Urinary bladder (tissue), 4 donors: ENCODE results near the gene CACNA2D1. TPM values are rescaled to one million over a fixed set of nuclear protein-coding genes. Genes with fewer than 3 reads are reported as not detected.
"Not testable (repeated sequence)": the region's sequence is repeated elsewhere in the genome, so short reads cannot be mapped to it uniquely, and the experiment has no call there.

Source experiments
- DNase-seq: peaks from one replicate; pipeline ENCODE4 v3.0.0-alpha.2; 2015; ENCODE audit errors: extremely low spot score
- H3K27ac ChIP-seq: one replicate; pipeline ENCODE4 v1.5.1; 2013; ENCODE audit warnings: low read depth, mild to moderate bottlenecking, moderate library complexity
- H3K36me3 ChIP-seq: one replicate; pipeline ENCODE4 v1.6.1; 2013; ENCODE audit warnings: mild to moderate bottlenecking, moderate library complexity; ENCODE audit not compliant: insufficient read depth
- H3K4me1 ChIP-seq: one replicate; pipeline ENCODE4 v1.6.1; 2013; ENCODE audit warnings: mild to moderate bottlenecking, moderate library complexity; ENCODE audit not compliant: insufficient read depth
- H3K4me3 ChIP-seq: one replicate; pipeline ENCODE4 v1.5.1; 2013; ENCODE audit warnings: low read depth, low read length
- WGBS: extraction: QIAGEN DNeasy Blood & Tissue Kit; methylation state at CpG from one replicate; pipeline ENCODE4 v1.1.7; 2013; 5-methylcytosine and 5-hydroxymethylcytosine counted together
- polyA plus RNA-seq: library from polyadenylated mRNA; stranded (reverse); fragments of 200-250 nt; gene quantifications from one replicate; pipeline ENCODE4 v1.2.3, GENCODE V29; 2013
- total RNA-seq: library from RNA; depleted of rRNA; stranded (reverse); fragments of >200 nt; gene quantifications from one replicate; pipeline ENCODE4 v1.2.3, GENCODE V29; 2014
- donor health status: healthy with polysubstance abuse.
- donor health status: healthy.

CACNA2D1 gene
- total and polyA plus RNA-seq, 2 donors, result 18.7 to 89.1 TPM

GRCh38 chr7:82158327-82158726 is 285.2 kb downstream of the CACNA2D1 start:
- Histone ChIP-seq H3K4me3 (no peak overlapping the region), H3K36me3 (no peaks in the 10 kb centered on the region), H3K27ac (no peak overlapping the region), H3K4me1 (no peaks in the 10 kb centered on the region)
- no peak for DNase-seq

GRCh38 chr7:82156893-82157292 is 286.7 kb downstream of the CACNA2D1 start:
- Histone ChIP-seq H3K27ac (no peak overlapping the region), H3K36me3 (no peaks in the 10 kb centered on the region), H3K4me3 (no peak overlapping the region), H3K4me1 (no peaks in the 10 kb centered on the region)
- no peak for DNase-seq
- WGBS, result 87% methylated on average over 1 of the region's 1 CpG

- WGBS, result 78% methylated on average over 3 of the region's 3 CpGs
- H3K4me1 ChIP-seq, result no peaks in the 10 kb centered on the region
Measured at GRCh38 chr7:82156168-82156567, 287.4 kb downstream of the CACNA2D1 start.

DNA sequence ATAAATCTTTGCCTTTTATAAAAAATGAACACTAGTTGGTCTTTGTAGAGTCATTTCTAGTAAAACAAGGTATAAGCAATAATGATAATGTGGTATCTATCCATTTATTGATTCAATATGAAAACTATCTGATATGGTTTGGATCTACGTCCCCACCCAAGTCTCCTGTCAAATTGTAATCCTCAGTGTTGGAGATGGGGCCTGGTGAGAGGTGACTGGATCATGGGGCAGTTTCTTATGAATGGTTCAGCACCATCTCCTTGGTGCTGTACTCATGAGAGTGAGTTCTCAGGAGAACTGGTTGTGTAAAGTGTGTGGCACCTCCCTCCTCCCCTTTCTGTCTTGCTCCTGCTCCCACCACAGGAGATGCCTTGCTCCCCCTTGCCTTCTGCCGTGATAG is 288.8 kb downstream of the CACNA2D1 start:
- WGBS, result 83% methylated on average over 2 of the region's 2 CpGs
- no peak overlapping the region for H3K27ac ChIP-seq
- no peaks in the 10 kb centered on the region for H3K36me3 ChIP-seq
- H3K4me1 ChIP-seq, result no peaks in the 10 kb centered on the region
- no peak overlapping the region for H3K4me3 ChIP-seq
- no peak for DNase-seq

More at GRCh38 chr7:82156168-82156567, 287.4 kb downstream of the CACNA2D1 start:
- H3K27ac ChIP-seq, result no peak overlapping the region
- DNase-seq, result no peak
- H3K36me3 ChIP-seq, result no peaks in the 10 kb centered on the region
- H3K4me3 ChIP-seq, result no peak overlapping the region

DNA sequence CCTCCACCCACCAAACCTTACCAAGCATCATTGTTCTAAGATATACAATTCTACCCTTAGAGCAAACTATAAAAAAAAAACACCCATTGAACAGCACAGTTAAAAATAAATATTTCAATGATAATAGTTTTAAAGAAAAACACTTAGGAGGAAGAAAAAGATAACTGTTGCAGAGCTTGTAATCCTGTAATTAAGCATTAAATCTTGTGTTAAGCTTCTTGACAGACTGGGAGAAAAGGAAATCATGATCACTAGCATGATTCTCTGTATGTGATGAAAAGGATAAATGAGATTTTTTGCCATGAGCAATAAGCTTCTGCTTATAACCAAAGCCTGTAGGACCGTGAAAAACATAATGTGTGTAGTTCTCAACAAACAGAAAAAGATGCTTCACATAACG is 289.8 kb downstream of the CACNA2D1 start:
- H3K36me3 ChIP-seq, result no peaks in the 10 kb centered on the region
- no peak overlapping the region for H3K4me3 ChIP-seq
- DNase-seq, result no peak
- 81% methylated on average over 2 of the region's 2 CpGs for WGBS
- H3K4me1 ChIP-seq, result no peaks in the 10 kb centered on the region
- H3K27ac ChIP-seq, result no peak overlapping the region

- Histone ChIP-seq H3K36me3 (no peaks in the 10 kb centered on the region), H3K27ac (no peak overlapping the region), H3K4me3 (no peak overlapping the region), H3K4me1 (no peaks in the 10 kb centered on the region)
- 95% methylated on average over 1 of the region's 1 CpG for WGBS
- DNase-seq, result no peak
Measured at GRCh38 chr7:82152858-82153257, 290.7 kb downstream of the CACNA2D1 start.

DNA sequence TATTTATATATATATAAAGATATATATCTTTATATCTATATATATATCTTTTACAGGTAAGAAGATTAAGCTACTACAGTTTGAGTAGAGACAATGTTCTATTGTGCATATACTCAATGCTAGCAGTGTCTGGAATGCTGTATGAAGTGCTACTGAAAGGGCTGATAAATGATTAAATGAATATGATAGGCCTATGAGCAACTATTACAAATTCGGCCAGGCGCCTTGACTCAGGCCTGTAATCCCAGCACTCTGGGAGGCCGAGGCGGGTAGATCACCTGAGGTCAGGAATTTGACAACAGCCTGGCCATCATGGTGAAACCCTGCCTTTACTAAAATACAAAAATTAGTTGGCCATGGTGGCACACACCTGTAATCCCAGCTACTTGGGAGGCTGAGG is 297.1 kb downstream of the CACNA2D1 start:
- Histone ChIP-seq H3K4me1 (no peaks in the 10 kb centered on the region), H3K36me3 (no peaks in the 10 kb centered on the region), H3K27ac (no peak overlapping the region), H3K4me3 (no peak overlapping the region)
- DNase-seq, result no peak
- over 99% methylated on average over 4 of the region's 4 CpGs for WGBS

DNA sequence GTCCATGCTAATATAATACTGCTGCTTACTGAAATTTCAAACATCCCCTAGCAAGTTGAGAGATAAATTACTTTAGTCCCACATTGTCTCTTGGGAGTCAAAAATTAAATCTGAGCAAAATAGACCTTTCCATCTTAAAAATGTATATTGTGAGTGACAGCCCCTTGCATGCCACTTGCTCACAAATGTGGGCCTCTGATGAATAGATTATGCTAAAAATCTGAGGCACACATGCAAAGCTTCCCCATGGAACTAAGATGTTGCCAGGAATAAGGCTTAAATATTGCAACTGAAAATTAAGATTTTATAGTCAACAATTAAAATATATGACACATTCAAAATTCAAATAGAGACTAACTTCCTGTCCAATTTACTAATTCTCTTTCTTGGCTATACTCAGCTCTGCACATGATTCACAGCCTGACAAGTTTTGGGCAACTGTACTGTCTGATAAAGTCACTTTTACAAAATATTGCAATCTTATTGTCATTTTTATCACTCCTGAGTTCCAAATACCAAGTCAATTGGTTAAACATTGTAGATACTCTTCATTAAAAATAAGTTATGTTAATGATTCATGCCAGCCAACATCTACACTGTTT is 301.2 kb downstream of the CACNA2D1 start:
- Histone ChIP-seq H3K4me1 (no peaks in the 10 kb centered on the region), H3K36me3 (no peaks in the 10 kb centered on the region), H3K27ac (no peak overlapping the region), H3K4me3 (no peak overlapping the region)
- DNase-seq, result no peak

- Histone ChIP-seq H3K4me3 (no peak overlapping the region), H3K4me1 (no peaks in the 10 kb centered on the region), H3K27ac (no peak overlapping the region), H3K36me3 (no peaks in the 10 kb centered on the region)
- no peak for DNase-seq
- 89% methylated on average over 7 of the region's 7 CpGs for WGBS
Measured at GRCh38 chr7:82141427-82141826, 302.1 kb downstream of the CACNA2D1 start.

DNA sequence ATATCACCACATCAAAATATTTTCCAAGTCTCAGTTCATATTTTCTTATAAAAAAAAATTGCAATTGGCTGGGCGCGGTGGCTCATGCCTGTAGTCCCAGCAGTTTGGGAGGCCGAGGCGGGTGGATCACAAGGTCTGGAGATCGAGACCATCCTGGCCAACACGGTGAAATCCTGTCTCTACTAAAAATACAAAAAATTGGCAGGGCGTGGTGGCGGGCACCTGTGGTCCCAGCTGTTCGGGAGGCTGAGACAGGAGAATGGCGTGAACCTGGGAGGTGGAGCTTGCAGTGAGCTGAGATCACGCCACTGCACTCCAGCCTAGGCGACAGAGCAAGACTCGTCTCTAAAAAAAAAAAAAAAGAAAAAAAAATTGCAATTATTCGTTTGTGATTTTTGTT is 303.0 kb downstream of the CACNA2D1 start:
- H3K27ac ChIP-seq, H3K4me3 ChIP-seq, H3K4me1 ChIP-seq, DNase-seq, H3K36me3 ChIP-seq: not testable (repeated sequence)
- WGBS, result 96% methylated on average over 14 of the region's 14 CpGs

DNA sequence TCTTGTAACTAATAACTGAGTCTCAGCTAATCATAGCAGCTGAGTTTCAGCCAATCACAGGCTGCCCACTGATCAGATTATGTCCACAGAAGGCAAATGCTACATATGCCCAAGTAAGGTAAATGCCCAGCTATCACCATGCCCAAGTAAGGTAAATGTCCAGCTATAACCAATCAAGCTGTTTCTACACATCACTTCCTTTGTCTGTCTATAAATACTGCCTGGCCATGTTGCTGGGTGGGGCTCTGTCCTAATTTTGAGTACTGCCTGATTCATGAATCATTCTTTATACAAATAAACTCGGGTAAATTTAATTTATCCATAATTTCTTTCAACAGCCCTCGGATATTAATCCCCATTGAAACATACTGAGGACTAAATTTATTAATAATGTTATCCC is 312.4 kb downstream of the CACNA2D1 start:
- H3K36me3 ChIP-seq, result no peaks in the 10 kb centered on the region
- H3K27ac ChIP-seq, result no peak overlapping the region
- 60% methylated on average over 2 of the region's 2 CpGs for WGBS
- H3K4me1 ChIP-seq, result no peaks in the 10 kb centered on the region
- H3K4me3 ChIP-seq, result no peak overlapping the region
- no peak for DNase-seq

- H3K27ac ChIP-seq, result no peak overlapping the region
- no peaks in the 10 kb centered on the region for H3K4me1 ChIP-seq
- no peaks in the 10 kb centered on the region for H3K36me3 ChIP-seq
- DNase-seq, result no peak
- H3K4me3 ChIP-seq, result no peak overlapping the region
Measured at GRCh38 chr7:82129091-82129490, 314.5 kb downstream of the CACNA2D1 start.

DNA sequence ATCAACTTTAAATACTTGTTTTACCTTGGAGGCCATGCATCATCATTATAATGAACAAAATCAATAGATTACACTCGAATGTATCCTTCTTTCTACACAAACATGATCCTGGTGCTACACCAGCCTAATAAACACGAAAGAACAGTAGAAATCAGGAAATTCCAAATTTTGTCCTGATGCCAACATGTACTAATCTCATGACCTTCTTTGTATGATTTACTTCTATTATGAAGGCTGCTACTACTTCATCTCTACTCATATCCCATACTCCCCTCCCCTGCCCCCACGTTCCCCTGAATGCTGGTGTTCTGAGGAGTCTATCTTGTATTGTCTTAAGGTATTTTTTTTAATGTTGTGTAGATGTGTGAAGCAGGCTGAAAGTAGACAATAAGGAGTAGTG is 315.0 kb downstream of the CACNA2D1 start:
- Histone ChIP-seq H3K4me3 (no peak overlapping the region), H3K27ac (no peak overlapping the region), H3K36me3 (no peaks in the 10 kb centered on the region), H3K4me1 (no peaks in the 10 kb centered on the region)
- WGBS, result 70% methylated on average over 3 of the region's 3 CpGs
- no peak for DNase-seq

DNA sequence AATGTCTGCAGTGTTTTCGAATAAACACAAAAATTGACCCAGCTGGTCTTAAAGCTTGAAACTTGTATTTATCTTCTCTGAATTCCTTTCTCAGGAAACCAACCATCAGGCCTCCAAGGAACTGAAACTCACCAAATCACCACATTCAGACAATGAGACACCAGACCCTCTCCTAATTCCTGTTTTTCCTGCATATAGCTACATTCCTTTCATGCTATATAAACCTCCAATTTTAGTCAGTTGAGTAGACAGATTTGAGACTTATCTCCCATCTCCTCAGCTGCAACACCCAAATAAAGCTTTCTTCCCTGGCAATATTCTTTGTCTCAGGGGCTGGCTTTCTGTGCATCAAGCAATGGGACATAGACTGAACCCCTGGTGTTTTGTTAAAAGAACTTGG is 317.0 kb downstream of the CACNA2D1 start:
- DNase-seq, result no peak

DNA sequence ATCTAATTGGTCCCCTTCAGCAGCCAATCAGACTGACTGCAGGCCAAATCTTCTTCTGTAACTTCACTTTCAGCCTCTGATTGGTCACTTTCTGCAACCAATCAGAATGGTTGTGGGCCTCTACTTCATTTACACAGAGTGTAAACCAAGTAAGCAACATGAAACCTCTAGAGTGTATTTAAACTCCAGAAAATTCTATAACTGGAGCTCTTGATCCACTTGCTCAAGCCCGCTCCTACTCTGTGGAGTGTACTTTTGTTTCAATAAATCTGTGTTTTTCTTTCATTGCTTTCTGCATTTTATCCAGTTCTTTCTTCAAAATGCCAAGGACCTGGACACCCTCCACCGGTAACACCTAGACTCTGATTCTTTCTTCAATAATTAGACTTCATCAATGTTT is 319.1 kb downstream of the CACNA2D1 start:
- Histone ChIP-seq H3K36me3 (no peaks in the 10 kb centered on the region), H3K4me1 (no peaks in the 10 kb centered on the region), H3K4me3 (no peak overlapping the region), H3K27ac (no peak overlapping the region)
- 66% methylated on average over 2 of the region's 2 CpGs for WGBS
- DNase-seq, result no peak

More for the DNA sequence above, 317.0 kb downstream of the CACNA2D1 start:
- 60% methylated on average over 1 of the region's 1 CpG for WGBS
- no peaks in the 10 kb centered on the region for H3K36me3 ChIP-seq
- H3K4me3 ChIP-seq, result no peak overlapping the region
- no peaks in the 10 kb centered on the region for H3K4me1 ChIP-seq
- H3K27ac ChIP-seq, result no peak overlapping the region
